SK-N-SH (cell line): ENCODE data around the gene CPA3. TPM values are rescaled to one million over a fixed set of nuclear protein-coding genes. Genes with fewer than 3 reads are reported as not detected.

Source experiments
- CTCF ChIA-PET: fragments of 300-600, 350-600 bp; formaldehyde crosslinking; extraction: SDS; loops from one replicate; lab custom pipeline; 2021; lab: Yijun Ruan, JAX
- POLR2A ChIA-PET: fragments of 350-600 bp; sonication (Branson Sonifier 250); formaldehyde crosslinking; extraction: SDS; loops from one replicate; lab custom pipeline; 2020; ENCODE audit warnings: antibody characterized with exemption, inconsistent platforms; lab: Yijun Ruan, JAX
- DNase-seq: peaks from one replicate; pipeline ENCODE4 v3.0.0; 2012
- H2AFZ ChIP-seq: fragments of 200-600 bp; sonication (generic); 2 replicates; pipeline ENCODE4 v1.8.1; 2016; ENCODE audit warnings: antibody characterized with exemption, mild to moderate bottlenecking, low read depth
- H3F3A ChIP-seq: fragments of 200-600 bp; sonication (generic); replicated peaks from 2 replicates; pipeline ENCODE3; 2016; ENCODE audit warnings: antibody characterized with exemption, mild to moderate bottlenecking; ENCODE audit not compliant: insufficient read depth
- H3K27ac ChIP-seq, 2 experiments: fragments of 200-500 bp in 1 of 2; fragments of 200-600 bp in 1 of 2; sonication (Bioruptor generic) in 1 of 2; sonication (generic), shearing (Covaris generic) in 1 of 2; 2 replicates each; pipeline versions ENCODE4 v1.5.1 to v1.6.1; 2014 to 2016; ENCODE audit warnings: low read depth in 2 of 2, inconsistent platforms in 1 of 2, low read length in 1 of 2, mild to moderate bottlenecking in 1 of 2, mixed read lengths in 1 of 2
- H3K27me3 ChIP-seq: fragments of 200-600 bp; sonication (generic), shearing (Covaris generic); 2 replicates; pipeline ENCODE4 v1.6.1; 2016; ENCODE audit warnings: mixed run types; ENCODE audit not compliant: insufficient read depth
- H3K36me3 ChIP-seq, 2 experiments: fragments of 200-500 bp in 1 of 2; fragments of 200-600 bp in 1 of 2; sonication (Bioruptor generic) in 1 of 2; sonication (generic) in 1 of 2; replicated peaks in 1 of 2; 2 replicates each; pipeline versions ENCODE3 to v1.5.1; 2014 to 2016; ENCODE audit warnings: low read length in 1 of 2, mild to moderate bottlenecking in 1 of 2; ENCODE audit not compliant: insufficient read depth in 2 of 2, control insufficient read depth in 1 of 2
- H3K4me1 ChIP-seq, 2 experiments: fragments of 200-500 bp in 1 of 2; fragments of 200-600 bp in 1 of 2; sonication (Bioruptor generic) in 1 of 2; sonication (generic), shearing (Covaris generic) in 1 of 2; 2 replicates each; pipeline versions ENCODE4 v1.5.1 to v1.6.1; 2014 to 2016; ENCODE audit warnings: low read depth in 1 of 2, low read length in 1 of 2, mixed run types in 1 of 2; ENCODE audit not compliant: insufficient read depth in 2 of 2, control insufficient read depth in 1 of 2
- H3K4me2 ChIP-seq: fragments of 200-600 bp; sonication (generic), shearing (Covaris generic); 2 replicates; pipeline ENCODE4 v1.6.1; 2017; ENCODE audit warnings: mixed run types
- H3K4me3 ChIP-seq, 2 experiments: fragments of 200-500 bp in 1 of 2; fragments of 200-600 bp in 1 of 2; sonication (Bioruptor generic) in 1 of 2; sonication (generic), shearing (Covaris generic) in 1 of 2; 2 replicates each; pipeline versions ENCODE4 v1.5.1 to v1.8.1; 2014 to 2016; ENCODE audit warnings: low read depth in 2 of 2, inconsistent platforms in 1 of 2, low read length in 1 of 2, mild to moderate bottlenecking in 1 of 2, mixed read lengths in 1 of 2, moderate library complexity in 1 of 2
- H3K79me2 ChIP-seq: fragments of 200-600 bp; sonication (generic); 2 replicates; pipeline ENCODE4 v1.8.1; 2017; ENCODE audit warnings: mild to moderate bottlenecking; ENCODE audit not compliant: insufficient read depth
- H3K9ac ChIP-seq: fragments of 200-600 bp; sonication (generic); 2 replicates; pipeline ENCODE4 v1.6.1; 2017; ENCODE audit warnings: mixed run types
- H3K9me2 ChIP-seq: fragments of 200-600 bp; sonication (generic); 2 replicates; pipeline ENCODE4 v1.6.1; 2017; ENCODE audit warnings: mixed run types
- H3K9me3 ChIP-seq: fragments of 200-600 bp; sonication (generic); 2 replicates; pipeline ENCODE4 v1.6.1; 2017; ENCODE audit warnings: mixed run types, mild to moderate bottlenecking, moderate library complexity
- H4K20me1 ChIP-seq: fragments of 200-600 bp; sonication (generic); 2 replicates; pipeline ENCODE4 v1.6.1; 2017; ENCODE audit warnings: mild to moderate bottlenecking, mixed run types; ENCODE audit not compliant: insufficient read depth
- EP300 ChIP-seq, 2 experiments: IDR thresholded peaks; 2 replicates each; pipeline versions ENCODE4 v1.4.0 to v1.6.1; 2012; ENCODE audit warnings: borderline replicate concordance in 1 of 2, low read depth in 1 of 2, low read length in 1 of 2
- FOXM1 ChIP-seq: IDR thresholded peaks from 2 replicates; pipeline ENCODE4 v1.4.0; 2012; ENCODE audit warnings: low read depth, mild to moderate bottlenecking
- GATA2 ChIP-seq: sonication (generic); formaldehyde crosslinking; IDR thresholded peaks from 2 replicates; pipeline ENCODE4 v1.5.0; 2020; ENCODE audit warnings: mild to moderate bottlenecking, missing genetic modification reagents
- NRF1 ChIP-seq: IDR thresholded peaks from 2 replicates; pipeline ENCODE4 v1.6.1; 2012; ENCODE audit warnings: low read depth, mild to moderate bottlenecking, low read length
- POLR2AphosphoS5 ChIP-seq: IDR thresholded peaks from 2 replicates; pipeline ENCODE4 v1.6.1; 2012; ENCODE audit warnings: low read depth, low read length
- RAD21 ChIP-seq: IDR thresholded peaks from 2 replicates; pipeline ENCODE4 v1.6.1; 2012; ENCODE audit warnings: mild to moderate bottlenecking, low read length
- SMC3 ChIP-seq: IDR thresholded peaks from 2 replicates; pipeline ENCODE4 v1.6.1; 2012; ENCODE audit warnings: low read depth, low read length, improper control_type of control experiment
- TCF12 ChIP-seq: IDR thresholded peaks from 2 replicates; pipeline ENCODE4 v1.4.0; 2012
- polyA plus RNA-seq, 3 experiments: library from polyadenylated mRNA; depleted of rRNA; stranded (reverse); fragments of >200 nt; gene quantifications; 2 replicates each; pipeline ENCODE4 v1.2.3, GENCODE V29; 2012
- TF ChIP-seq, protein P1 (sequence below): IDR thresholded peaks from 2 replicates; pipeline ENCODE4 v1.6.1; 2012; ENCODE audit warnings: mild to moderate bottlenecking, low read depth, low read length, moderate library complexity
- TF ChIP-seq, protein P2 (sequence below): fragments of 200-600 bp; sonication (generic); IDR thresholded peaks from 2 replicates; pipeline ENCODE4 v1.6.1; 2017; ENCODE audit warnings: antibody characterized with exemption, mild to moderate bottlenecking, moderate library complexity
- TF ChIP-seq, protein P3 (sequence below): IDR thresholded peaks from 2 replicates; pipeline ENCODE4 v1.4.0; 2012; ENCODE audit warnings: low read depth, borderline replicate concordance
- TF ChIP-seq, protein P4 (sequence below): fragments of 150-350 bp; IDR thresholded peaks from 2 replicates; pipeline ENCODE4 v1.6.1; 2017; ENCODE audit warnings: antibody characterized with exemption, low read length, low read depth, borderline replicate concordance
- TF ChIP-seq, protein P5 (sequence below): IDR thresholded peaks from 2 replicates; pipeline ENCODE4; 2012
- TF ChIP-seq, protein P6 (sequence below): IDR thresholded peaks from 2 replicates; pipeline ENCODE4 v1.4.0; 2012; ENCODE audit warnings: low read depth

CPA3 gene
- polyA plus RNA-seq, 1 of the 3 experiments (the other 2 are of a cell fraction), result not detected

DNA sequence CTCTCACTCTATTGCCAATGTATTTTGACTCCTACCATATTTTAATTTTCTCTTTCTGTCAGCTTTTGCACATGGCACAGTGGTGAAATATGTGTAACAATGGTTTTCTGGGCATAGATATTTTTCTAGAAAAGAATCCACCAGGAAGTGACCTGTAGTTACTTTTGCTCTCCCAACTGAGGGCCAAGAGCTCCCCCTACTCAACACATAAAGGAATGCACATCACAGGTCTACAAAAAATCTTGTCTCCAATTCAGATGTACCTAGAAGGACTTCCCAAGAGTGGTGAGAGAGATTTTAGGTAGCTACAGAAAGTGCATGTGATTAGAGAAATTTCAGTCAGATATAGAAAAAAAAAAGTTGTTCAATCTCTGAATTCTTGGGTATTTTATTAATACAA lies 15.6 kb downstream of the CPA3 start:
- TF ChIP-seq, protein P1, sequence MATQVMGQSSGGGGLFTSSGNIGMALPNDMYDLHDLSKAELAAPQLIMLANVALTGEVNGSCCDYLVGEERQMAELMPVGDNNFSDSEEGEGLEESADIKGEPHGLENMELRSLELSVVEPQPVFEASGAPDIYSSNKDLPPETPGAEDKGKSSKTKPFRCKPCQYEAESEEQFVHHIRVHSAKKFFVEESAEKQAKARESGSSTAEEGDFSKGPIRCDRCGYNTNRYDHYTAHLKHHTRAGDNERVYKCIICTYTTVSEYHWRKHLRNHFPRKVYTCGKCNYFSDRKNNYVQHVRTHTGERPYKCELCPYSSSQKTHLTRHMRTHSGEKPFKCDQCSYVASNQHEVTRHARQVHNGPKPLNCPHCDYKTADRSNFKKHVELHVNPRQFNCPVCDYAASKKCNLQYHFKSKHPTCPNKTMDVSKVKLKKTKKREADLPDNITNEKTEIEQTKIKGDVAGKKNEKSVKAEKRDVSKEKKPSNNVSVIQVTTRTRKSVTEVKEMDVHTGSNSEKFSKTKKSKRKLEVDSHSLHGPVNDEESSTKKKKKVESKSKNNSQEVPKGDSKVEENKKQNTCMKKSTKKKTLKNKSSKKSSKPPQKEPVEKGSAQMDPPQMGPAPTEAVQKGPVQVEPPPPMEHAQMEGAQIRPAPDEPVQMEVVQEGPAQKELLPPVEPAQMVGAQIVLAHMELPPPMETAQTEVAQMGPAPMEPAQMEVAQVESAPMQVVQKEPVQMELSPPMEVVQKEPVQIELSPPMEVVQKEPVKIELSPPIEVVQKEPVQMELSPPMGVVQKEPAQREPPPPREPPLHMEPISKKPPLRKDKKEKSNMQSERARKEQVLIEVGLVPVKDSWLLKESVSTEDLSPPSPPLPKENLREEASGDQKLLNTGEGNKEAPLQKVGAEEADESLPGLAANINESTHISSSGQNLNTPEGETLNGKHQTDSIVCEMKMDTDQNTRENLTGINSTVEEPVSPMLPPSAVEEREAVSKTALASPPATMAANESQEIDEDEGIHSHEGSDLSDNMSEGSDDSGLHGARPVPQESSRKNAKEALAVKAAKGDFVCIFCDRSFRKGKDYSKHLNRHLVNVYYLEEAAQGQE, result no peak
- peak; percentile 42; the same call in 1 of the 2 replicates for TF ChIP-seq SMC3
- TF ChIP-seq, protein P2, sequence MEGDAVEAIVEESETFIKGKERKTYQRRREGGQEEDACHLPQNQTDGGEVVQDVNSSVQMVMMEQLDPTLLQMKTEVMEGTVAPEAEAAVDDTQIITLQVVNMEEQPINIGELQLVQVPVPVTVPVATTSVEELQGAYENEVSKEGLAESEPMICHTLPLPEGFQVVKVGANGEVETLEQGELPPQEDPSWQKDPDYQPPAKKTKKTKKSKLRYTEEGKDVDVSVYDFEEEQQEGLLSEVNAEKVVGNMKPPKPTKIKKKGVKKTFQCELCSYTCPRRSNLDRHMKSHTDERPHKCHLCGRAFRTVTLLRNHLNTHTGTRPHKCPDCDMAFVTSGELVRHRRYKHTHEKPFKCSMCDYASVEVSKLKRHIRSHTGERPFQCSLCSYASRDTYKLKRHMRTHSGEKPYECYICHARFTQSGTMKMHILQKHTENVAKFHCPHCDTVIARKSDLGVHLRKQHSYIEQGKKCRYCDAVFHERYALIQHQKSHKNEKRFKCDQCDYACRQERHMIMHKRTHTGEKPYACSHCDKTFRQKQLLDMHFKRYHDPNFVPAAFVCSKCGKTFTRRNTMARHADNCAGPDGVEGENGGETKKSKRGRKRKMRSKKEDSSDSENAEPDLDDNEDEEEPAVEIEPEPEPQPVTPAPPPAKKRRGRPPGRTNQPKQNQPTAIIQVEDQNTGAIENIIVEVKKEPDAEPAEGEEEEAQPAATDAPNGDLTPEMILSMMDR, result peak; percentile 28; the same call in 1 of the 2 replicates
- TF ChIP-seq, protein P3, sequence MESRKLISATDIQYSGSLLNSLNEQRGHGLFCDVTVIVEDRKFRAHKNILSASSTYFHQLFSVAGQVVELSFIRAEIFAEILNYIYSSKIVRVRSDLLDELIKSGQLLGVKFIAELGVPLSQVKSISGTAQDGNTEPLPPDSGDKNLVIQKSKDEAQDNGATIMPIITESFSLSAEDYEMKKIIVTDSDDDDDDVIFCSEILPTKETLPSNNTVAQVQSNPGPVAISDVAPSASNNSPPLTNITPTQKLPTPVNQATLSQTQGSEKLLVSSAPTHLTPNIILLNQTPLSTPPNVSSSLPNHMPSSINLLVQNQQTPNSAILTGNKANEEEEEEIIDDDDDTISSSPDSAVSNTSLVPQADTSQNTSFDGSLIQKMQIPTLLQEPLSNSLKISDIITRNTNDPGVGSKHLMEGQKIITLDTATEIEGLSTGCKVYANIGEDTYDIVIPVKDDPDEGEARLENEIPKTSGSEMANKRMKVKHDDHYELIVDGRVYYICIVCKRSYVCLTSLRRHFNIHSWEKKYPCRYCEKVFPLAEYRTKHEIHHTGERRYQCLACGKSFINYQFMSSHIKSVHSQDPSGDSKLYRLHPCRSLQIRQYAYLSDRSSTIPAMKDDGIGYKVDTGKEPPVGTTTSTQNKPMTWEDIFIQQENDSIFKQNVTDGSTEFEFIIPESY, result no peak
- no peak for TF ChIP-seq NRF1
- no peak for TF ChIP-seq FOXM1
- TF ChIP-seq, protein P4, sequence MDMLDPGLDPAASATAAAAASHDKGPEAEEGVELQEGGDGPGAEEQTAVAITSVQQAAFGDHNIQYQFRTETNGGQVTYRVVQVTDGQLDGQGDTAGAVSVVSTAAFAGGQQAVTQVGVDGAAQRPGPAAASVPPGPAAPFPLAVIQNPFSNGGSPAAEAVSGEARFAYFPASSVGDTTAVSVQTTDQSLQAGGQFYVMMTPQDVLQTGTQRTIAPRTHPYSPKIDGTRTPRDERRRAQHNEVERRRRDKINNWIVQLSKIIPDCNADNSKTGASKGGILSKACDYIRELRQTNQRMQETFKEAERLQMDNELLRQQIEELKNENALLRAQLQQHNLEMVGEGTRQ, result no peak
- TF ChIP-seq, protein P5, sequence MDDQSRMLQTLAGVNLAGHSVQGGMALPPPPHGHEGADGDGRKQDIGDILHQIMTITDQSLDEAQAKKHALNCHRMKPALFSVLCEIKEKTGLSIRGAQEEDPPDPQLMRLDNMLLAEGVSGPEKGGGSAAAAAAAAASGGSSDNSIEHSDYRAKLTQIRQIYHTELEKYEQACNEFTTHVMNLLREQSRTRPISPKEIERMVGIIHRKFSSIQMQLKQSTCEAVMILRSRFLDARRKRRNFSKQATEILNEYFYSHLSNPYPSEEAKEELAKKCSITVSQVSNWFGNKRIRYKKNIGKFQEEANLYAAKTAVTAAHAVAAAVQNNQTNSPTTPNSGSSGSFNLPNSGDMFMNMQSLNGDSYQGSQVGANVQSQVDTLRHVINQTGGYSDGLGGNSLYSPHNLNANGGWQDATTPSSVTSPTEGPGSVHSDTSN, result no peak
- no peak for TF ChIP-seq TCF12
- TF ChIP-seq, protein P6, sequence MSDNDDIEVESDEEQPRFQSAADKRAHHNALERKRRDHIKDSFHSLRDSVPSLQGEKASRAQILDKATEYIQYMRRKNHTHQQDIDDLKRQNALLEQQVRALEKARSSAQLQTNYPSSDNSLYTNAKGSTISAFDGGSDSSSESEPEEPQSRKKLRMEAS, result no peak
- no peak for TF ChIP-seq POLR2AphosphoS5
- TF ChIP-seq EP300 (IDR thresholded peaks at IDR 0.05; ENCODE audit: borderline replicate concordance in 1 of 2, low read depth in 1 of 2, low read length in 1 of 2), result no peak
- peak; percentile 69 for TF ChIP-seq RAD21
- TF ChIP-seq GATA2 (CRISPR knock-in tag), result no peak
- H3K4me2 ChIP-seq, result no peak overlapping the region
- ChIA-PET CTCF (interaction anchor here (0.7 to 3.2 kb wide), 9 partner anchors 10 to 501 kb away, joined by 3 to 24 read pairs (median 4); no protein-coding TSS in a partner anchor), POLR2A (no interaction called here)
- no peak overlapping the region for H3K4me3 ChIP-seq
- no peaks in the 10 kb centered on the region for H3K9me2 ChIP-seq
- no peak overlapping the region for H3K27ac ChIP-seq
- H3K9me3 ChIP-seq, result no peaks in the 10 kb centered on the region
- DNase-seq, result peak; percentile 21
- H3K4me1 ChIP-seq, result no peaks in the 10 kb centered on the region; a peak in 2 of 4 replicates
- H3K36me3 ChIP-seq, result no peaks in the 10 kb centered on the region
- no peak overlapping the region for H2AFZ ChIP-seq
- no peaks in the 10 kb centered on the region for H4K20me1 ChIP-seq
- no peaks in the 10 kb centered on the region for H3F3A ChIP-seq
- H3K27me3 ChIP-seq, result no peaks in the 10 kb centered on the region
- no peaks in the 10 kb centered on the region for H3K79me2 ChIP-seq
- no peak overlapping the region for H3K9ac ChIP-seq
